Measurements from ENCODE around the gene CMTM4.
"Not testable (repeated sequence)": the region's sequence is repeated elsewhere in the genome, so short reads cannot be mapped to it uniquely, and the experiment has no call there.

The CMTM4 gene

GRCh38 chr16:66631558-66631957 lies 65.0 kb downstream of the CMTM4 start:
- H3K9me3 ChIP-seq (ENCODE audit: control insufficient read depth in 5 of 5, low read length in 5 of 5); H3K9ac ChIP-seq (ENCODE audit: low read length in 5 of 5): not testable (repeated sequence)

GRCh38 chr16:66630561-66631260 lies 65.8 kb downstream of the CMTM4 start:
- not testable (repeated sequence) for H3K27me3 ChIP-seq (ENCODE audit: control insufficient read depth in 5 of 5, insufficient read depth in 4 of 5, low read length in 5 of 5); H3K4me3 ChIP-seq (ENCODE audit: low read depth in 1 of 5, low read length in 5 of 5); H3K27ac ChIP-seq (ENCODE audit: low read depth, low read length); H3K36me3 ChIP-seq (ENCODE audit: control insufficient read depth in 5 of 5, insufficient read depth in 5 of 5, low read length in 5 of 5); H3K4me1 ChIP-seq (ENCODE audit: control insufficient read depth in 5 of 5, insufficient read depth in 5 of 5, low read length in 5 of 5); H3K9me3 ChIP-seq (ENCODE audit: control insufficient read depth in 5 of 5, low read length in 5 of 5); H3K9ac ChIP-seq (ENCODE audit: low read length in 5 of 5)

More at GRCh38 chr16:66631558-66631957, 65.0 kb downstream of the CMTM4 start:
- not testable (repeated sequence) for H3K4me1 ChIP-seq (ENCODE audit: control insufficient read depth in 5 of 5, insufficient read depth in 5 of 5, low read length in 5 of 5); H3K36me3 ChIP-seq (ENCODE audit: control insufficient read depth in 5 of 5, insufficient read depth in 5 of 5, low read length in 5 of 5); H3K27ac ChIP-seq (ENCODE audit: low read depth, low read length); H3K4me3 ChIP-seq (ENCODE audit: low read depth in 1 of 5, low read length in 5 of 5); H3K27me3 ChIP-seq (ENCODE audit: control insufficient read depth in 5 of 5, insufficient read depth in 4 of 5, low read length in 5 of 5)

GRCh38 chr16:66629856-66630255 lies 66.7 kb downstream of the CMTM4 start:
- no peaks in the 10 kb centered on the region for H3K27me3 ChIP-seq (ENCODE audit: control insufficient read depth in 5 of 5, insufficient read depth in 4 of 5, low read length in 5 of 5)
- H3K4me3 ChIP-seq (ENCODE audit: low read depth in 1 of 5, low read length in 5 of 5): no peak overlapping the region
- no peak overlapping the region for H3K27ac ChIP-seq (ENCODE audit: low read depth, low read length)
- H3K36me3 ChIP-seq (ENCODE audit: control insufficient read depth in 5 of 5, insufficient read depth in 5 of 5, low read length in 5 of 5): no peaks in the 10 kb centered on the region
- H3K9me3 ChIP-seq (ENCODE audit: control insufficient read depth in 5 of 5, low read length in 5 of 5): no peaks in the 10 kb centered on the region
- H3K9ac ChIP-seq (ENCODE audit: low read length in 5 of 5): no peak overlapping the region
- H3K4me1 ChIP-seq (ENCODE audit: control insufficient read depth in 5 of 5, insufficient read depth in 5 of 5, low read length in 5 of 5): no peaks in the 10 kb centered on the region

- not testable (repeated sequence) for H3K36me3 ChIP-seq (ENCODE audit: control insufficient read depth in 5 of 5, insufficient read depth in 5 of 5, low read length in 5 of 5); H3K27ac ChIP-seq (ENCODE audit: low read depth, low read length); H3K9me3 ChIP-seq (ENCODE audit: control insufficient read depth in 5 of 5, low read length in 5 of 5)
Observed at GRCh38 chr16:66627611-66628378, 68.7 kb downstream of the CMTM4 start.

GRCh38 chr16:66623755-66624154 lies 72.8 kb downstream of the CMTM4 start:
- H3K27ac ChIP-seq (ENCODE audit: low read depth, low read length): peak overlapping the region; percentile 44
- no peaks in the 10 kb centered on the region for H3K27me3 ChIP-seq (ENCODE audit: control insufficient read depth in 5 of 5, insufficient read depth in 4 of 5, low read length in 5 of 5)
- peaks cover 4 to 35% (median 24%) of the 10 kb centered on the region in 5 donors for H3K4me1 ChIP-seq (ENCODE audit: control insufficient read depth in 5 of 5, insufficient read depth in 5 of 5, low read length in 5 of 5)
- H3K9ac ChIP-seq (ENCODE audit: low read length in 5 of 5): peak overlapping the region in 2 of 5 donors; percentile 6 to 20
- H3K36me3 ChIP-seq (ENCODE audit: control insufficient read depth in 5 of 5, insufficient read depth in 5 of 5, low read length in 5 of 5): peaks cover 0 to 3% (median 3%) of the 10 kb centered on the region in 5 donors
- peak overlapping the region in 1 of 5 donors; percentile 15 for H3K4me3 ChIP-seq (ENCODE audit: low read depth in 1 of 5, low read length in 5 of 5)
- no peaks in the 10 kb centered on the region for H3K9me3 ChIP-seq (ENCODE audit: control insufficient read depth in 5 of 5, low read length in 5 of 5)

More at GRCh38 chr16:66627611-66628378, 68.7 kb downstream of the CMTM4 start:
- not testable (repeated sequence) for H3K27me3 ChIP-seq (ENCODE audit: control insufficient read depth in 5 of 5, insufficient read depth in 4 of 5, low read length in 5 of 5); H3K9ac ChIP-seq (ENCODE audit: low read length in 5 of 5); H3K4me3 ChIP-seq (ENCODE audit: low read depth in 1 of 5, low read length in 5 of 5)
- peaks cover 4 to 17% (median 16%) of the 10 kb centered on the region in 5 donors for H3K4me1 ChIP-seq (ENCODE audit: control insufficient read depth in 5 of 5, insufficient read depth in 5 of 5, low read length in 5 of 5)

- Histone ChIP-seq H3K9me3 (ENCODE audit: control insufficient read depth in 5 of 5, low read length in 5 of 5) (no peaks in the 10 kb centered on the region), H3K27me3 (ENCODE audit: control insufficient read depth in 5 of 5, insufficient read depth in 4 of 5, low read length in 5 of 5) (no peaks in the 10 kb centered on the region), H3K4me1 (ENCODE audit: control insufficient read depth in 5 of 5, insufficient read depth in 5 of 5, low read length in 5 of 5) (peaks cover 4 to 44% (median 32%) of the 10 kb centered on the region in 5 donors), H3K36me3 (ENCODE audit: control insufficient read depth in 5 of 5, insufficient read depth in 5 of 5, low read length in 5 of 5) (peaks cover 0 to 3% (median 3%) of the 10 kb centered on the region in 5 donors), H3K4me3 (ENCODE audit: low read depth in 1 of 5, low read length in 5 of 5) (peak overlapping the region in 1 of 5 donors; percentile 15), H3K9ac (ENCODE audit: low read length in 5 of 5) (peak overlapping the region in 1 of 5 donors; percentile 13), H3K27ac (ENCODE audit: low read depth, low read length) (no peak overlapping the region)
Observed at GRCh38 chr16:66622863-66623262, 73.7 kb downstream of the CMTM4 start.

- no peaks in the 10 kb centered on the region for H3K9me3 ChIP-seq (ENCODE audit: control insufficient read depth in 5 of 5, low read length in 5 of 5)
- H3K4me1 ChIP-seq (ENCODE audit: control insufficient read depth in 5 of 5, insufficient read depth in 5 of 5, low read length in 5 of 5): peaks cover 4 to 48% (median 32%) of the 10 kb centered on the region in 5 donors
- no peak overlapping the region for H3K27ac ChIP-seq (ENCODE audit: low read depth, low read length)
- no peak overlapping the region for H3K4me3 ChIP-seq (ENCODE audit: low read depth in 1 of 5, low read length in 5 of 5)
- no peak overlapping the region for H3K9ac ChIP-seq (ENCODE audit: low read length in 5 of 5)
- no peaks in the 10 kb centered on the region for H3K27me3 ChIP-seq (ENCODE audit: control insufficient read depth in 5 of 5, insufficient read depth in 4 of 5, low read length in 5 of 5)
- peaks cover 0 to 3% (median 3%) of the 10 kb centered on the region in 5 donors for H3K36me3 ChIP-seq (ENCODE audit: control insufficient read depth in 5 of 5, insufficient read depth in 5 of 5, low read length in 5 of 5)
Observed at GRCh38 chr16:66621973-66622372, 74.6 kb downstream of the CMTM4 start.

- H3K9me3 ChIP-seq (ENCODE audit: control insufficient read depth in 5 of 5, low read length in 5 of 5): no peaks in the 10 kb centered on the region
- no peak overlapping the region for H3K9ac ChIP-seq (ENCODE audit: low read length in 5 of 5)
- no peak overlapping the region for H3K4me3 ChIP-seq (ENCODE audit: low read depth in 1 of 5, low read length in 5 of 5)
- H3K4me1 ChIP-seq (ENCODE audit: control insufficient read depth in 5 of 5, insufficient read depth in 5 of 5, low read length in 5 of 5): peaks cover 4 to 48% (median 32%) of the 10 kb centered on the region in 5 donors
- peaks cover 0 to 3% (median 3%) of the 10 kb centered on the region in 5 donors for H3K36me3 ChIP-seq (ENCODE audit: control insufficient read depth in 5 of 5, insufficient read depth in 5 of 5, low read length in 5 of 5)
- no peaks in the 10 kb centered on the region for H3K27me3 ChIP-seq (ENCODE audit: control insufficient read depth in 5 of 5, insufficient read depth in 4 of 5, low read length in 5 of 5)
- no peak overlapping the region for H3K27ac ChIP-seq (ENCODE audit: low read depth, low read length)
Observed at GRCh38 chr16:66620429-66620795, 76.1 kb downstream of the CMTM4 start.

- H3K27ac ChIP-seq (ENCODE audit: low read depth, low read length): no peak overlapping the region
- no peaks in the 10 kb centered on the region for H3K27me3 ChIP-seq (ENCODE audit: control insufficient read depth in 5 of 5, insufficient read depth in 4 of 5, low read length in 5 of 5)
- no peak overlapping the region for H3K4me3 ChIP-seq (ENCODE audit: low read depth in 1 of 5, low read length in 5 of 5)
- peaks cover 4 to 48% (median 32%) of the 10 kb centered on the region in 5 donors for H3K4me1 ChIP-seq (ENCODE audit: control insufficient read depth in 5 of 5, insufficient read depth in 5 of 5, low read length in 5 of 5)
- peaks cover 0 to 3% (median 3%) of the 10 kb centered on the region in 5 donors for H3K36me3 ChIP-seq (ENCODE audit: control insufficient read depth in 5 of 5, insufficient read depth in 5 of 5, low read length in 5 of 5)
- H3K9me3 ChIP-seq (ENCODE audit: control insufficient read depth in 5 of 5, low read length in 5 of 5): no peaks in the 10 kb centered on the region
- no peak overlapping the region for H3K9ac ChIP-seq (ENCODE audit: low read length in 5 of 5)
Observed at GRCh38 chr16:66619534-66620428, 76.8 kb downstream of the CMTM4 start.
